ENCODE data around the gene DLX6.

The DLX6 gene

DNA sequence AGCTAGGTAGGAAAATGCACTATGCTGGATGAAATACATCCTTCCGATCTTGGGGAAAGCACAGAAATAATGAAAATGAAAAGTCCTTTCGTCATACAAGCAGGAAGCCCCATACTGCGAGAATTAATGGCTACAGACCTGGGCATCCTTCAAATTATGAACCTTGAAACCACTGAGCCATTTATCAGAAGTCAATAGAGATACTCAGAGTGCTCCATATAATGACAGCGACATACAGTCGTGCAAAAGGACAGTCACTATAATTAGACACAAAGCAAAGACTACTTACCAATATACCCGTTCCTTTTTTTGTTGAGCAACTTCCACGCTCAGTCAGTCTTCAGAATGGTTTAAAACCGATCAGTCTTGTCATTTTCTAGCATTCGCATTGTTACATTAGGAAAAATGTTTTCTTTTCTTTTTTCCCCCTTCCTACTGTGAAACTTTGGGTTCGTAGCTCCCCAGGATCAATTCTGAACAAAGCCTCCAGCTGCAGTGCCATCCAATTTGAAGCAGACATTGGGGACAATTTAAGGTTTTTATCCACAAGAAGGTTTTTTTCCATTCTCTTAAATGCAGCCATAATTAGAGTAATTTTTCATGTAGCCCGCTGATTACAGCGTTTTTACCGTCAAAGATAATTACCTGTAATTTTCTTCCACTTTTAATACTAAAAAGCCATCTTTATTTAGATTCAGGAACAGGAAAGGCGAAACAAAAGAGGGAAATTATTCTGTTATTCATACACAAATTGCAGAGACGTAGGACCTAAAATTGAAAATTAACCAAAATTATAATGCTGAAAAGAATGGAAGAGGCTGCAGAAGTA lies 6.4 kb downstream of the DLX6 start:
- Mint-ChIP-seq H3K4me3 (no peak overlapping the region), H3K9me3 (no peaks in the 10 kb centered on the region), H3K36me3 (no peaks in the 10 kb centered on the region), H3K4me1 (no peaks in the 10 kb centered on the region), H3K27ac (no peak overlapping the region), H3K27me3 (peaks cover 40% of the 10 kb centered on the region)
- DNase-seq (ENCODE audit: low spot score in 2 of 2) (no peak), ATAC-seq (ENCODE audit: low read depth) (no peak)

- Mint-ChIP-seq H3K4me1 (peaks cover 1% of the 10 kb centered on the region), H3K36me3 (no peaks in the 10 kb centered on the region), H3K27me3 (peaks cover 39% of the 10 kb centered on the region), H3K27ac (no peak overlapping the region), H3K4me3 (no peak overlapping the region), H3K9me3 (no peaks in the 10 kb centered on the region)
- no peak for DNase-seq (ENCODE audit: low spot score in 2 of 2)
- no peak for ATAC-seq (ENCODE audit: low read depth)
Measured at GRCh38 chr7:97012365-97013133, 7.2 kb downstream of the DLX6 start.

- Mint-ChIP-seq H3K4me1 (peaks cover 2% of the 10 kb centered on the region), H3K9me3 (no peaks in the 10 kb centered on the region), H3K36me3 (no peaks in the 10 kb centered on the region), H3K4me3 (no peak overlapping the region), H3K27ac (no peak overlapping the region), H3K27me3 (peaks cover 41% of the 10 kb centered on the region)
- ATAC-seq (ENCODE audit: low read depth), result no peak
- DNase-seq (ENCODE audit: low spot score in 2 of 2), result no peak
Measured at GRCh38 chr7:97013134-97013844, 7.9 kb downstream of the DLX6 start.

GRCh38 chr7:97013845-97014134 lies 8.4 kb downstream of the DLX6 start:
- H3K36me3 Mint-ChIP-seq, result no peaks in the 10 kb centered on the region
- no peak for ATAC-seq (ENCODE audit: low read depth)
- H3K27ac Mint-ChIP-seq, result no peak overlapping the region
- peaks cover 42% of the 10 kb centered on the region for H3K27me3 Mint-ChIP-seq
- no peak for DNase-seq (ENCODE audit: low spot score in 2 of 2)
- no peaks in the 10 kb centered on the region for H3K9me3 Mint-ChIP-seq
- peaks cover 2% of the 10 kb centered on the region for H3K4me1 Mint-ChIP-seq
- no peak overlapping the region for H3K4me3 Mint-ChIP-seq

DNA sequence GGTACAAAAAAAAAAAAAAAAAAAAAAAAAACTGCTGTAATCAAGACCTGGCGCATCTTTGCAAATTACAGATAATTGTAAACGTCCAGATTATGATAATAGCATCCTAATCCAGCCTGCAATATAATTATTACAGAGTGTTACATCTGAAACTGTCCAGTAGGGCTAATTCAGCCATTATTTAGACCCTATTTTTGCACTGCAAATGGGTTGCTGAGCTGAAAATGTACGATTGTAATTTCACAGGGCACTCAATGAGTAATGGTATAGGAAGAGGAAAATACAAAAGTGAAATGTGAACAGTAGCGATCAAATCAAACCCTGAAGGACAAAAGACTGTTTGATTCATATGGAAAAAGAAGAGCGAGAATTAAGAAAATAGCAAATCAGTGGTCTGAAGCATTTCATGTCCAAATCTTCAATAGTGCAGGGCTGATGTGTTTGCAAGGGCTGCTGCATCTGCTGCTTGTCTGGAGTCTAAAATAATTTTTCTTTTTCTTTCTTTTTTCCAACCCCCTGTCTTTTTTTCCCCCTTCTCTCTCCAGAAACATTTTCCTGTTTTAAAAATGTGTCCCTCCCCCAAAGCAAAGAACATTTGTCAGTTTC lies 8.9 kb downstream of the DLX6 start:
- ATAC-seq (ENCODE audit: low read depth), result no peak
- DNase-seq (ENCODE audit: low spot score in 2 of 2), result no peak
- Mint-ChIP-seq H3K27me3 (peaks cover 46% of the 10 kb centered on the region), H3K4me1 (peaks cover 2% of the 10 kb centered on the region), H3K36me3 (no peaks in the 10 kb centered on the region), H3K9me3 (no peaks in the 10 kb centered on the region), H3K27ac (no peak overlapping the region), H3K4me3 (no peak overlapping the region)

GRCh38 chr7:97015279-97015678 lies 9.9 kb downstream of the DLX6 start:
- peaks cover 44% of the 10 kb centered on the region for H3K27me3 Mint-ChIP-seq
- H3K27ac Mint-ChIP-seq, result no peak overlapping the region
- ATAC-seq (ENCODE audit: low read depth), result no peak

DNA sequence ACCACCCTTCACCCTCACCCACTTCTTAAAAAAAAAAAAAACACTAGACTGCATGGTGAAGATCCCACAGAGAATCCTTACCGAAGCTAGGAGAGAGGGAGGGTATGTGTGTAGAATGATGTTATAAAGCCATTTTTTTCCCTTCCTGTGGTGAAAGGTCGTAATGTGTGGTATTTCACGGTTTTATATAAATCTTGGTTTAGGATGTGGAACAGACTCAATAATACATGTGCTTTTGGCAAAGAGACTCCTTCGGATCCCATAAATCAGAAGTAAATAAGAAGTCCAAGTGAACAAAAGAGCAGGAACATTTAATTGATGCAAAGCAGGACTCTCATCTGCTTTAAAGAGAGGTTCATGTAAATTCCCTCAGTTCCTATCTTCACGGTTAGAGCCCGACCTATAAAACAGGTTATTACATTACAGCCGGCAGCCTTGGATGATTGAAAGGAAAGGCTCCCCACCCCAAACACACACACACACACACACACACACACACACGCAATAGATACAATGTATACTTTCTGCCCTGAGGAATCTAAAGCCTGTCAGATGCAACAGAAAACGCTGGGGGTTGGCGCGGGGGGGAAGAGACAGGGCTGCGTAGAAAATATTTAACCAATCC lies 10.5 kb downstream of the DLX6 start:
- Mint-ChIP-seq H3K27me3 (peaks cover 43% of the 10 kb centered on the region), H3K9me3 (peaks cover 1% of the 10 kb centered on the region), H3K27ac (no peak overlapping the region), H3K4me3 (no peak overlapping the region), H3K36me3 (no peaks in the 10 kb centered on the region), H3K4me1 (peaks cover 2% of the 10 kb centered on the region)
- DNase-seq (ENCODE audit: low spot score in 2 of 2) (no peak), ATAC-seq (ENCODE audit: low read depth) (no peak)

More at GRCh38 chr7:97015279-97015678, 9.9 kb downstream of the DLX6 start:
- Mint-ChIP-seq H3K9me3 (no peaks in the 10 kb centered on the region), H3K4me3 (no peak overlapping the region), H3K36me3 (no peaks in the 10 kb centered on the region), H3K4me1 (peaks cover 2% of the 10 kb centered on the region)
- no peak for DNase-seq (ENCODE audit: low spot score in 2 of 2)

DNA sequence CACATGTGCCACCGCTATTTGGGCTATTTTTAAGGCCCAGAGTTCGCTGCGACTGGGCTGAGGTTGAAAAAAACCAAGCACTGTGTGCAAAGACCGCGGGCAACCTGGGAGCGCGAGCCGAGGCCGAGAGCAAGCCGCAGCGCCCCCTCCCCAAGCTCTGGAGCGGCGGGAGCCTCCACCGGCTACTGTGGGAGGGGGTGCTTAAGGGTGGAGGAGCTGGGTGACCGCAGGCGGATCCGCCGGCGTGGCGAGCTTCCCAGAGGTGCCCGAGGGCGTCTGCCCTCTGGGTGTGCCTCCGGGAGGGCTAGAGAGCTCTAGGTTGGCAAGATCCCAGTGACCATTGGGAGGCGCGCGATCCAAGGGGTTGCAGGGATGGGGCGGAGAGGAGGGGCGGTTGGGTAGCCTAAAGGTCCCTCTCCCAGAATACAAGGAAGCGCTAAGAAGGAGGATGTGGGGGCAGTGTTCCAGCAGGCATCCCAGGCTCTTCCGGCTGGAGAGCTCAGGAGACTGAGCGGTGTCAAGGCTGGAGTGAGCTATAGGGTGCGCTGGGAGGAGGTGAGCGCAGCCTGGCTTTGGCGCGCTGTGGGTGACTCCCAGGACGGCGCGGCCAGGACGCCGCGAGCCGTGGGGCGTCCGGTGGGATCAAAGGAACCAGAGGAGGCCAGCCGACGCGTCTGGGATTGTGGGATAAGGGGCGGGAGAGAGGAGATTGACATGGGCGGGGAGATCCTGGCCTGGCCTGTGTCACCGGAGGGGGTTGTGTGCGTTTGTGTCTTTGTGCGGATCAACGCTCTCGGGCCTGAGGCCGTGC lies 11.2 kb downstream of the DLX6 start:
- Mint-ChIP-seq H3K4me1 (peaks cover 2% of the 10 kb centered on the region), H3K27me3 (peaks cover 38% of the 10 kb centered on the region), H3K36me3 (no peaks in the 10 kb centered on the region), H3K4me3 (no peak overlapping the region), H3K27ac (no peak overlapping the region), H3K9me3 (peaks cover 1% of the 10 kb centered on the region)
- no peak for DNase-seq (ENCODE audit: low spot score in 2 of 2)
- no peak for ATAC-seq (ENCODE audit: low read depth)

- H3K9me3 Mint-ChIP-seq, result peaks cover 1% of the 10 kb centered on the region
- ATAC-seq (ENCODE audit: low read depth) (no peak), DNase-seq (ENCODE audit: low spot score in 2 of 2) (no peak)
- H3K36me3 Mint-ChIP-seq, result no peaks in the 10 kb centered on the region
- H3K27me3 Mint-ChIP-seq, result peaks cover 41% of the 10 kb centered on the region
- H3K4me1 Mint-ChIP-seq, result peaks cover 2% of the 10 kb centered on the region
- H3K4me3 Mint-ChIP-seq, result no peak overlapping the region
- no peak overlapping the region for H3K27ac Mint-ChIP-seq
Measured at GRCh38 chr7:97017192-97018125, 12.1 kb downstream of the DLX6 start.

DNA sequence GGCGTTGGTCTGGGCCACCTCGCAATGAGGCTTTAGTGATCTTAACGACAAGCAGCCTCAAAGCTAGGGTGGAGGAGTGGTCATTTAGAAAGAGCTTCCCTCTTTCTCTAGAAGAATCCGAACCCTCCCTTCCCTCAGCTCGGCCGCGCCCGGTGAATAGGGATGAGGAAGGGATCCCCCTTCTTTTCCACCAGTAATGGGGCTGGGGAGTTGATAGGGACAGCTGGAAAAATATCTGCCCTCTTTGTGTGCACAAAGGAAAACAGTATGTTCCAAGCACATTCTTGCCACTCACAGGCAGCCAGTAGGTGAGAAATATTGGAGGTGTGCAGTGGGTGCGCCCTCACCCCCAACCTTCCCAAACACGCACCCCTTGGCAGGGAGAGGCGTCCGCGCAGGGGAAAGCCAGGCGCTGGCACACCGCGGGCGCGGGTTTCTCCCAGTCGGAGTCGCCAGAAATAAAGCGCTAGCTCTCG lies 12.8 kb downstream of the DLX6 start:
- H3K9me3 Mint-ChIP-seq, result peaks cover 1% of the 10 kb centered on the region
- ATAC-seq (ENCODE audit: low read depth), result no peak
- no peak for DNase-seq (ENCODE audit: low spot score in 2 of 2)
- H3K27ac Mint-ChIP-seq, result no peak overlapping the region
- no peaks in the 10 kb centered on the region for H3K36me3 Mint-ChIP-seq
- peaks cover 2% of the 10 kb centered on the region for H3K4me1 Mint-ChIP-seq
- H3K4me3 Mint-ChIP-seq, result no peak overlapping the region
- H3K27me3 Mint-ChIP-seq, result peaks cover 43% of the 10 kb centered on the region

DNA sequence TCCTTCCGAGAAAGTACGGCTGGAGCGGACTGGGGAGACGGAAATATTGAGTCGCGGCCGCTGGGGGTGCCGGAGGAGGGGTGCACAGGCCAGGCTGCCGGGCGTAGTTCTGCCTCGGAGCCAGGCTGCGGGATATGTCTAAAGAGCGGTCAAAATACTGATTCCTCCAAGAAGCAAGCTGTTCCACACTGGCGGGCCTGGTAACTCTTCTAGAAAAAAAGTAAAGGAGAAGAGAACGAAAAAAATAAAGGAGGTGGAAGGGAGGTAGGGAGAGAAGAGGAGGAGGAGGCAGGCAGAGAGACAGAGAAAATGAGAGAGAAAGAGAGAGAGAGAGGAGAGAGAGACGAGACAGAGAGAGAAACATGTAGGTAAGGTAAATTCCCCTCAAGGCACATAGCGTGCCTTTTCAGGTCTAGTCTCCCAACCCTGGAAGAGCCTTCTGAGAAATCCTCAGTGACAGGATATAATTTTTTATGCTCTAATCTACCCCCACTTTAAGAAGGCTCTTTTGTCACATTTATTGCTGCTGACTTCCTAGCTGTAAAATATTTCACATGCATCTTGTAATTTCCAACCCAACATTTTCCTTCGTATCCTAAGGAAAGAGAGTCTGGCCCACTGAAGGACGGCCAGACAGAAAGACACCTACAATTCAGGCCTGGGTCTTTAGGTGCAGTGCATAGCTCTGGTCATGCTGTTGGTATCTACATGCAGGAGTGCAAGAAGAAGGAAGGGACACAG lies 13.6 kb downstream of the DLX6 start:
- H3K27me3 Mint-ChIP-seq, result peaks cover 45% of the 10 kb centered on the region
- H3K9me3 Mint-ChIP-seq, result peaks cover 1% of the 10 kb centered on the region
- H3K4me1 Mint-ChIP-seq, result peaks cover 2% of the 10 kb centered on the region

More for the DNA sequence above, 13.6 kb downstream of the DLX6 start:
- no peaks in the 10 kb centered on the region for H3K36me3 Mint-ChIP-seq
- ATAC-seq (ENCODE audit: low read depth), result no peak
- DNase-seq (ENCODE audit: low spot score in 2 of 2), result no peak
- no peak overlapping the region for H3K27ac Mint-ChIP-seq
- no peak overlapping the region for H3K4me3 Mint-ChIP-seq
